HG02840 (cell line): ENCODE measurements around the gene HBZ.
"Not testable (repeated sequence)": the region's sequence is repeated elsewhere in the genome, so short reads cannot be mapped to it uniquely, and the experiment has no call there.

Experiments
- ATAC-seq: cut with Tn5 transposase; IDR thresholded peaks from one replicate; pipeline ENCODE4 v1.9.1; 2021; ENCODE audit warnings: mild to moderate bottlenecking, moderate library complexity, moderate number of reproducible peaks; ENCODE audit not compliant: unreplicated experiment, low FRiP score

HBZ gene

GRCh38 chr16:177394-177822 is 25.0 kb downstream of the HBZ start:
- ATAC-seq: no peak

- no peak for ATAC-seq
These were observed 25.7 kb downstream of the HBZ start for GRCh38 chr16:177981-178667.

- ATAC-seq: no peak
These were observed 26.2 kb downstream of the HBZ start for GRCh38 chr16:178668-179015.

- no peak for ATAC-seq
These were observed 27.0 kb downstream of the HBZ start for GRCh38 chr16:179211-180092.

GRCh38 chr16:180101-180675 is 27.7 kb downstream of the HBZ start, which contains the start of gene HBQ1:
TSS of gene HBQ1 (plus strand) at chr16:180459. CDS start at chr16:180487, 28 bp downstream.
- ATAC-seq: no peak

- ATAC-seq: no peak
These were observed 28.5 kb downstream of the HBZ start for GRCh38 chr16:180681-181564.

GRCh38 chr16:181565-182021 is 29.1 kb downstream of the HBZ start:
- ATAC-seq: peak; percentile 54

GRCh38 chr16:183005-183404 is 30.6 kb downstream of the HBZ start:
- no peak for ATAC-seq

- no peak for ATAC-seq
These were observed 32.8 kb downstream of the HBZ start for GRCh38 chr16:185213-185612.

GRCh38 chr16:185691-186090 is 33.2 kb downstream of the HBZ start:
- ATAC-seq: no peak

GRCh38 chr16:187330-187729 is 34.9 kb downstream of the HBZ start:
- ATAC-seq: no peak

GRCh38 chr16:188674-189073 is 36.2 kb downstream of the HBZ start:
- no peak for ATAC-seq

- ATAC-seq: no peak
These were observed 37.3 kb downstream of the HBZ start for GRCh38 chr16:189604-190186.

GRCh38 chr16:191831-192230 is 39.4 kb downstream of the HBZ start:
- ATAC-seq: no peak

- no peak for ATAC-seq
These were observed 40.2 kb downstream of the HBZ start for GRCh38 chr16:192686-193085.

- ATAC-seq: no peak
These were observed 41.0 kb downstream of the HBZ start for GRCh38 chr16:193441-193840.

- ATAC-seq: no peak
These were observed 42.1 kb downstream of the HBZ start for GRCh38 chr16:194516-194915.

- no peak for ATAC-seq
These were observed 47.9 kb downstream of the HBZ start for GRCh38 chr16:200388-200787.

- no peak for ATAC-seq
These were observed 50.8 kb downstream of the HBZ start for GRCh38 chr16:203246-203645.

- not testable (repeated sequence) for ATAC-seq
These were observed 51.6 kb downstream of the HBZ start for GRCh38 chr16:204046-204445.
